KOPT-K1 (cell line): ENCODE results near the gene TRO.

Source experiments
- H3K27ac ChIP-seq: fragments of 200-600 bp; sonication (generic); 2 replicates; pipeline ENCODE4 v1.5.1; 2016; ENCODE audit warnings: antibody characterized with exemption, mild to moderate bottlenecking, low read depth, low read length; ENCODE audit not compliant: poor library complexity, severe bottlenecking
- H3K36me3 ChIP-seq: fragments of 200-600 bp; sonication (generic); 2 replicates; pipeline ENCODE4 v1.5.1; 2017; ENCODE audit warnings: antibody characterized with exemption, mild to moderate bottlenecking, low read length, moderate library complexity; ENCODE audit not compliant: insufficient read depth
- H3K9me3 ChIP-seq: fragments of 200-600 bp; sonication (generic); 2 replicates; pipeline ENCODE4 v1.5.1; 2017; ENCODE audit warnings: antibody characterized with exemption, low read length, mild to moderate bottlenecking; ENCODE audit not compliant: insufficient read depth, poor library complexity, severe bottlenecking

TRO gene

GRCh38 chrX:54934058-54934457, 13.4 kb downstream of the TRO start:
- H3K27ac ChIP-seq, result no peak overlapping the region
- no peaks in the 10 kb centered on the region for H3K36me3 ChIP-seq
- no peaks in the 10 kb centered on the region for H3K9me3 ChIP-seq

- Histone ChIP-seq H3K27ac (no peak overlapping the region), H3K9me3 (no peaks in the 10 kb centered on the region), H3K36me3 (no peaks in the 10 kb centered on the region)
These were observed 14.3 kb downstream of the TRO start for GRCh38 chrX:54934890-54935289.

GRCh38 chrX:54935306-54935705, 14.7 kb downstream of the TRO start:
- H3K9me3 ChIP-seq, result no peaks in the 10 kb centered on the region
- H3K27ac ChIP-seq, result no peak overlapping the region
- no peaks in the 10 kb centered on the region for H3K36me3 ChIP-seq

- Histone ChIP-seq H3K36me3 (no peaks in the 10 kb centered on the region), H3K27ac (no peak overlapping the region), H3K9me3 (no peaks in the 10 kb centered on the region)
These were observed 16.8 kb downstream of the TRO start for GRCh38 chrX:54937416-54937815.

GRCh38 chrX:54944816-54945215, 24.2 kb downstream of the TRO start:
- Histone ChIP-seq H3K9me3 (no peaks in the 10 kb centered on the region), H3K27ac (no peak overlapping the region), H3K36me3 (no peaks in the 10 kb centered on the region)

GRCh38 chrX:54945224-54945623, 24.6 kb downstream of the TRO start:
- no peak overlapping the region for H3K27ac ChIP-seq
- no peaks in the 10 kb centered on the region for H3K9me3 ChIP-seq
- H3K36me3 ChIP-seq, result no peaks in the 10 kb centered on the region

GRCh38 chrX:54950730-54951375, 30.2 kb downstream of the TRO start:
- no peaks in the 10 kb centered on the region for H3K9me3 ChIP-seq
- no peak overlapping the region for H3K27ac ChIP-seq
- H3K36me3 ChIP-seq, result no peaks in the 10 kb centered on the region

GRCh38 chrX:54961750-54962149, 41.1 kb downstream of the TRO start:
- Histone ChIP-seq H3K36me3 (no peaks in the 10 kb centered on the region), H3K27ac (no peak overlapping the region), H3K9me3 (no peaks in the 10 kb centered on the region)

GRCh38 chrX:54964766-54965497, 44.3 kb downstream of the TRO start:
- Histone ChIP-seq H3K27ac (no peak overlapping the region), H3K36me3 (no peaks in the 10 kb centered on the region), H3K9me3 (no peaks in the 10 kb centered on the region)

- Histone ChIP-seq H3K27ac (no peak overlapping the region), H3K9me3 (no peaks in the 10 kb centered on the region), H3K36me3 (no peaks in the 10 kb centered on the region)
These were observed 56.8 kb downstream of the TRO start for GRCh38 chrX:54977387-54977786.

GRCh38 chrX:54978448-54978847, 57.8 kb downstream of the TRO start:
- no peaks in the 10 kb centered on the region for H3K36me3 ChIP-seq
- no peak overlapping the region for H3K27ac ChIP-seq
- no peaks in the 10 kb centered on the region for H3K9me3 ChIP-seq

GRCh38 chrX:54979432-54979831, 58.8 kb downstream of the TRO start:
- Histone ChIP-seq H3K27ac (no peak overlapping the region), H3K9me3 (no peaks in the 10 kb centered on the region), H3K36me3 (no peaks in the 10 kb centered on the region)

GRCh38 chrX:54980334-54980733, 59.7 kb downstream of the TRO start:
- Histone ChIP-seq H3K36me3 (no peaks in the 10 kb centered on the region), H3K9me3 (no peaks in the 10 kb centered on the region), H3K27ac (no peak overlapping the region)
